Loucy (cell line): ENCODE data around the gene MRPS34.

Source experiments
- CTCF ChIP-seq: fragments of 200-600 bp; sonication (generic); conservative IDR thresholded peaks from 2 replicates; pipeline ENCODE4 v1.5.1; 2014; ENCODE audit warnings: mild to moderate bottlenecking, antibody characterized with exemption, low read length
- EZH2phosphoT487 ChIP-seq: fragments of 200-600 bp; IDR thresholded peaks from 2 replicates; pipeline ENCODE4 v1.6.1; 2018; ENCODE audit warnings: antibody characterized with exemption, mild to moderate bottlenecking, moderate library complexity, borderline replicate concordance

- no peak for TF ChIP-seq EZH2phosphoT487
- no peak for TF ChIP-seq CTCF
These were observed 26.8 kb downstream of the MRPS34 start for GRCh38 chr16:1745900-1746692.
